Gastrocnemius medialis (tissue), 4 donors: Measurements from ENCODE around the gene CYB5R3. TPM values are rescaled to one million over a fixed set of nuclear protein-coding genes. Genes with fewer than 3 reads are reported as not detected.
"Not testable (repeated sequence)": the region's sequence is repeated elsewhere in the genome, so short reads cannot be mapped to it uniquely, and the experiment has no call there.

ENCODE experiments used
- ATAC-seq, 2 donors: fragments of 150-250 bp; one replicate each; pipeline ENCODE4 v1.9.1; 2016
- DNase-seq, 2 donors: peaks; one replicate each; pipeline ENCODE4 v3.0.0-alpha.2; 2019
- H3K27ac ChIP-seq, 4 donors: fragments of 200-600 bp; sonication (generic); 1 replicate in 1 of 4; 2 replicates in 3 of 4; pipeline ENCODE4 v1.5.1; 2016 to 2018; ENCODE audit warnings: mild to moderate bottlenecking in 2 of 4, moderate library complexity in 1 of 4
- H3K27me3 ChIP-seq, 3 donors: fragments of 200-600 bp; sonication (generic) in 2 of 3; 1 replicate in 1 of 3; 2 replicates in 2 of 3; pipeline versions ENCODE4 v1.5.1 to v1.6.0; 2016 to 2019; ENCODE audit warnings: mild to moderate bottlenecking in 1 of 3, moderate library complexity in 1 of 3
- H3K36me3 ChIP-seq, 2 donors: fragments of 200-600 bp; sonication (generic) in 1 of 2; one replicate each; pipeline ENCODE4 v1.5.1; 2017 to 2018
- H3K4me1 ChIP-seq, 2 donors: fragments of 200-600 bp; sonication (generic) in 1 of 2; one replicate each; pipeline ENCODE4 v1.5.1; 2016 to 2017; ENCODE audit warnings: mild to moderate bottlenecking in 2 of 2
- H3K4me3 ChIP-seq, 4 donors: fragments of 200-600 bp; sonication (generic) in 3 of 4; 1 replicate in 1 of 4; 2 replicates in 3 of 4; pipeline ENCODE4 v1.5.1; 2016 to 2019; ENCODE audit warnings: mild to moderate bottlenecking in 2 of 4
- H3K9me3 ChIP-seq, 3 donors: fragments of 200-600 bp; sonication (generic) in 2 of 3; 1 replicate in 1 of 3; 2 replicates in 2 of 3; pipeline ENCODE4 v1.5.1; 2016 to 2019
- CTCF ChIP-seq, 5 experiments: fragments of 450-650 bp in 3 of 5; fragments of 200-600 bp in 2 of 5; sonication (generic) in 2 of 5; IDR thresholded peaks in 4 of 5; conservative IDR thresholded peaks in 1 of 5; 1 replicate in 4 of 5; 2 replicates in 1 of 5; pipeline ENCODE4 v1.5.1; 2016 to 2019; ENCODE audit warnings: antibody characterized with exemption in 5 of 5, mild to moderate bottlenecking in 3 of 5, moderate library complexity in 3 of 5
- POLR2A ChIP-seq, 2 donors: fragments of 450-650 bp; IDR thresholded peaks; one replicate each; pipeline ENCODE4 v1.6.1; 2017; ENCODE audit warnings: antibody characterized with exemption in 2 of 2, mild to moderate bottlenecking in 2 of 2, moderate library complexity in 2 of 2
- in situ Hi-C, 4 donors: fragments of 200-750 bp; cut with MboI; loops; one replicate each; pipeline versions ENCODE4 v1.15.0 to v1.8.0; 2017; ENCODE audit warnings: low sequenced_read_pairs in 4 of 4
- intact Hi-C: fragments of 100-400 bp; cut with DNase I; formaldehyde crosslinking; loops from one replicate; pipeline ENCODE4 v1.15.1; 2023; ENCODE audit warnings: low total_unique reads
- total RNA-seq, 4 donors: library from RNA; depleted of rRNA; stranded (reverse); fragments of >200 nt; gene quantifications; one replicate each; pipeline versions ENCODE4 v1.1.0 to v1.2.3, GENCODE V29; 2016

Gene CYB5R3
- total RNA-seq, 4 donors from 2014 or later, result 44.3 to 163 (median 105) TPM

GRCh38 chr22:42679691-42680090, 30.5 kb upstream of the CYB5R3 start:
- ATAC-seq, result no peak
- TF ChIP-seq POLR2A (IDR thresholded peaks at IDR 0.05) (no peak), CTCF (IDR thresholded peaks at IDR 0.05 in 4 of 5, conservative IDR thresholded peaks at IDR 0.05 in 1 of 5) (no peak)
- Histone ChIP-seq H3K36me3 (no peaks in the 10 kb centered on the region), H3K27ac (peak overlapping the region in 1 of 4 donors; percentile 58), H3K27me3 (no peaks in the 10 kb centered on the region), H3K9me3 (no peaks in the 10 kb centered on the region), H3K4me3 (no peak overlapping the region), H3K4me1 (peaks cover 50 to 57% of the 10 kb centered on the region in 2 donors)
- intact Hi-C loops, result no loop called here
- DNase-seq, result no peak
- in situ Hi-C loops, result no loop called here

GRCh38 chr22:42678894-42679293, 29.7 kb upstream of the CYB5R3 start:
- H3K4me3 ChIP-seq, result no peak overlapping the region
- H3K27ac ChIP-seq, result no peak overlapping the region
- H3K36me3 ChIP-seq, result no peaks in the 10 kb centered on the region
- DNase-seq, result no peak
- peaks cover 42 to 49% of the 10 kb centered on the region in 2 donors for H3K4me1 ChIP-seq
- in situ Hi-C loops (no loop called here), intact Hi-C loops (no loop called here)
- no peaks in the 10 kb centered on the region for H3K9me3 ChIP-seq
- ATAC-seq, result no peak
- TF ChIP-seq POLR2A (IDR thresholded peaks at IDR 0.05) (no peak), CTCF (IDR thresholded peaks at IDR 0.05 in 4 of 5, conservative IDR thresholded peaks at IDR 0.05 in 1 of 5) (no peak)
- H3K27me3 ChIP-seq, result no peaks in the 10 kb centered on the region

- intact Hi-C loops, H3K36me3 ChIP-seq, in situ Hi-C loops, H3K27me3 ChIP-seq, ATAC-seq, DNase-seq, H3K9me3 ChIP-seq, H3K4me3 ChIP-seq: not testable (repeated sequence)
- peak overlapping the region in 3 of 4 donors; percentile 73 to 84 (median 77) for H3K27ac ChIP-seq
- peaks cover 33 to 46% of the 10 kb centered on the region in 2 donors for H3K4me1 ChIP-seq
Observed at GRCh38 chr22:42677936-42678335, 28.7 kb upstream of the CYB5R3 start.

GRCh38 chr22:42676059-42676607, 26.9 kb upstream of the CYB5R3 start:
- Histone ChIP-seq H3K27me3 (no peaks in the 10 kb centered on the region), H3K27ac (peak overlapping the region; percentile 73 to 84 (median 79)), H3K4me1 (peaks cover 21 to 38% of the 10 kb centered on the region in 2 donors), H3K4me3 (no peak overlapping the region), H3K36me3 (no peaks in the 10 kb centered on the region), H3K9me3 (no peaks in the 10 kb centered on the region)
- no peak for TF ChIP-seq POLR2A (IDR thresholded peaks at IDR 0.05)
- TF ChIP-seq CTCF (IDR thresholded peaks at IDR 0.05 in 4 of 5, conservative IDR thresholded peaks at IDR 0.05 in 1 of 5), result no peak
- DNase-seq, result no peak
- peak; percentile 51 to 60 for ATAC-seq
- in situ Hi-C loops, result no loop called here
- intact Hi-C loops, result no loop called here

GRCh38 chr22:42673898-42674401, 24.8 kb upstream of the CYB5R3 start:
- Histone ChIP-seq H3K27me3 (no peaks in the 10 kb centered on the region), H3K9me3 (no peaks in the 10 kb centered on the region), H3K27ac (peak overlapping the region in 3 of 4 donors; percentile 38 to 68 (median 50)), H3K4me1 (peaks cover 17 to 30% of the 10 kb centered on the region in 2 donors), H3K36me3 (no peaks in the 10 kb centered on the region), H3K4me3 (no peak overlapping the region)
- DNase-seq (no peak), ATAC-seq (peak; percentile 37 to 43)
- no peak for TF ChIP-seq CTCF (IDR thresholded peaks at IDR 0.05 in 4 of 5, conservative IDR thresholded peaks at IDR 0.05 in 1 of 5)
- no peak for TF ChIP-seq POLR2A (IDR thresholded peaks at IDR 0.05)
- in situ Hi-C loops, result loop anchor here in 3 of 4 donors (25.0 kb wide), 2 partner anchors 113 to 138 kb away; no protein-coding TSS in a partner anchor
- intact Hi-C loops, result no loop called here

GRCh38 chr22:42673071-42673470, 23.9 kb upstream of the CYB5R3 start:
- H3K4me3 ChIP-seq, intact Hi-C loops, DNase-seq, H3K27me3 ChIP-seq, H3K9me3 ChIP-seq, ATAC-seq, H3K36me3 ChIP-seq: not testable (repeated sequence)
- in situ Hi-C loops, result loop anchor here in 3 of 4 donors (25.0 kb wide), 2 partner anchors 114 to 139 kb away; no protein-coding TSS in a partner anchor
- Histone ChIP-seq H3K27ac (peak overlapping the region in 3 of 4 donors; percentile 38 to 68 (median 50)), H3K4me1 (peaks cover 17 to 30% of the 10 kb centered on the region in 2 donors)
